ENCODE results near the gene MRPS7. TPM values are rescaled to one million over a fixed set of nuclear protein-coding genes. Genes with fewer than 3 reads are reported as not detected.

MRPS7 gene
- total and polyA plus RNA-seq, 9 of the 15 experiments (the other 6 are each of a cell fraction or from before 2014, with no cell fraction given): 107 to 244 (median 132) TPM

- TF ChIP-seq EZH2 (IDR thresholded peaks at IDR 0.05; ENCODE audit: borderline replicate concordance, low read depth, low read length): no peak
- no peak for TF ChIP-seq PHF21A (IDR thresholded peaks at IDR 0.05; ENCODE audit: borderline replicate concordance, low read depth)
- no peak for TF ChIP-seq MIER1 (IDR thresholded peaks at IDR 0.05; ENCODE audit: low read depth)
- TF ChIP-seq HNRNPH1 (optimal IDR thresholded peaks at IDR 0.05; ENCODE audit: low read depth, low read length): no peak
- 0 out of 2 replicates have a peak, but pooled peaks have one; percentile 46 for TF ChIP-seq ZNF197 (CRISPR knock-in tag; IDR thresholded peaks at IDR 0.05; ENCODE audit: low read depth)
- TF ChIP-seq MCM3 (IDR thresholded peaks at IDR 0.05): no peak
- TF ChIP-seq PBX2 (CRISPR knock-in tag; IDR thresholded peaks at IDR 0.05; ENCODE audit: low read depth): no peak
- no peak for TF ChIP-seq PBX2 (tag; conservative IDR thresholded peaks at IDR 0.05; ENCODE audit: low read depth)
- TF ChIP-seq CBX1 (IDR thresholded peaks at IDR 0.05; ENCODE audit: low read depth): no peak
- no peak for TF ChIP-seq PCBP2 (IDR thresholded peaks at IDR 0.05; ENCODE audit: low read depth, low read length, poor library complexity, severe bottlenecking)
- TF ChIP-seq SAFB (IDR thresholded peaks at IDR 0.05; ENCODE audit: borderline replicate concordance, low read depth, low read length): 0 out of 2 replicates have a peak, but pooled peaks have one; percentile 40
- peak; percentile 1; the same call in 1 of the 2 replicates for TF ChIP-seq NR2C2 (CRISPR knock-in tag; IDR thresholded peaks at IDR 0.05)
- TF ChIP-seq NR2C2 (tag; IDR thresholded peaks at IDR 0.05): peak; percentile 79
- TF ChIP-seq YY1 (IDR thresholded peaks at IDR 0.05; ENCODE audit: borderline replicate concordance in 1 of 3, control insufficient read depth in 1 of 3, extremely low read depth in 1 of 3, insufficient read depth in 3 of 3, insufficient read length in 1 of 3, insufficient replicate concordance in 2 of 3, low read depth in 1 of 3, low read length in 2 of 3): peak; percentile 45 to 87 (median 86)
- TF ChIP-seq RBM22 (IDR thresholded peaks at IDR 0.05; ENCODE audit: low read depth, low read length, poor library complexity, severe bottlenecking): no peak
- TF ChIP-seq CREB3L1 (IDR thresholded peaks at IDR 0.05; ENCODE audit: borderline replicate concordance, low read depth): peak; percentile 82
- TF ChIP-seq RBM17 (IDR thresholded peaks at IDR 0.05; ENCODE audit: borderline replicate concordance, low read depth, low read length): no peak
- TF ChIP-seq ZNF551 (CRISPR knock-in tag; IDR thresholded peaks at IDR 0.05): no peak
- TF ChIP-seq ELK1 (CRISPR knock-in tag; IDR thresholded peaks at IDR 0.05): no peak
These were observed at the start of gene MRPS7, which contains the start of gene GGA3 (continued) for GRCh38 chr17:75261336-75262111.

Data from K562 (cell line).